LoVo (cell line): ENCODE data around the gene MRPL12.

ENCODE experiments used
- DNase-seq: peaks from one replicate; pipeline ENCODE4 v3.0.0-alpha.2; 2016; ENCODE audit warnings: low spot score

The MRPL12 gene

DNA sequence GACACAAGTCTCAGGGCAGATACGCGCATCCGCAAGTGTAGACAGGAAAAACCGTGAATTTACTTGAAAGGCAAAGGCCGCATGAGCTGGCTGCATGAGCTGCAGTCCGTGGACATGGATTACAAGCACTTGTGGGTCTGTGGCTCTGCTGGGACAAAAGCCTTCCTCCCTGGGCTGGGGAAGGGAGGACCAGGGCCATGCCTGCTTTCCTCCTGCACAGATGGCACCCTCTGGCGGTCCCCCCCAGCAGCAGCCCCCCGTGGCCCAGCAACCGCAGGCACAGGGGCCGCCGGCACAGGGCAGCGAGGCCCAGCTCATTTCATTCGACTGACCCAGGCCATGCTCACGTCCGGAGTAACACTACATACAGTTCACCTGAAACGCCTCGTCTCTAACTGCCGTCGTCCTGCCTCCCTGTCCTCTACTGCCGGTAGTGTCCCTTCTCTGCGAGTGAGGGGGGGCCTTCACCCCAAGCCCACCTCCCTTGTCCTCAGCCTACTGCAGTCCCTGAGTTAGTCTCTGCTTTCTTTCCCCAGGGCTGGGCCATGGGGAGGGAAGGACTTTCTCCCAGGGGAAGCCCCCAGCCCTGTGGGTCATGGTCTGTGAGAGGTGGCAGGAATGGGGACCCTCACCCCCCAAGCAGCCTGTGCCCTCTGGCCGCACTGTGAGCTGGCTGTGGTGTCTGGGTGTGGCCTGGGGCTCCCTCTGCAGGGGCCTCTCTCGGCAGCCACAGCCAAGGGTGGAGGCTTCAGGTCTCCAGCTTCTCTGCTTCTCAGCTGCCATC is 1.7 kb upstream of the MRPL12 start:
- DNase-seq = no peak

DNA sequence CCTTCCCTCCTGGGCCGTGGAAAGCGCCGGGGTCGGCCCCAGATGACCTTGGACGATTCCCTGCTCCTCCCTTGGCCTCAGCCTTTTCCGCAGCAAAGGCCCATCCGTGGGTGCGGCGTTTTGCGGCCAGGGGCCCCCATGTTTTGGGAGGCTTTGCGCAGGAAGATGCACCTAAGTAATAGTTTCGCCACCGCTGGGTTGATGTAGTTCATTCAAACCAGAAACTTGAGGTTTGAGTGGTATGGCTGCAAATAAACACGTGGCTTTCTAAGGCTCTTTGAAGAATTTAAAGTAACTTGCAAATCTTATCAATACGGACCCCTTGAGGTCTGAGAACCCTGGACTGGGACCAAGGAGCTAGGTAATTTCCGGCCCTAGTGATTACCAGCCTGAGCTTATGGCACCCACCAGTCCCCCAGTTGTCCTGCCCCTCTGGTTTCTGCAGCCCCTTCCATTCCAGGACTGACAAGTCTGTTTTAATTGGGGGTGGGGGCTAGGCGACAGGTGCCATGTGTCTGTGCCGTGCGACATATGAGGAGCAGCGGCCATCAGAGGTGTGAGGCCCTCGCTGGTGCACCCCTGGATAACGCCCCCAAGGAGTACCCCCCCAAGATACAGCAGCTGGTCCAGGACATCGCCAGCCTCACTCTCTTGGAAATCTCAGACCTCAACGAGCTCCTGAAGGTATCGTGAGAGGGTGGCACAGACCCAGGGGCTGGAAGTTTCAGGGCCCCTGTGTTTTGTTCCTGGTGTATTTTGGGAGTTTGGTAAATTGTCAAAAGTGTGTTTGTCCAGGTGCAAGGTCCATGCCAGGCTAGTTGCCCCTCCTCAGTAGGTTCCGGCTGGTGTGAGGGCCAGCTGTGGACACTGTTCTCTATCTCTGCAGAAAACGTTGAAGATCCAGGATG is 834 bp downstream of the MRPL12 start:
- no peak for DNase-seq

DNA sequence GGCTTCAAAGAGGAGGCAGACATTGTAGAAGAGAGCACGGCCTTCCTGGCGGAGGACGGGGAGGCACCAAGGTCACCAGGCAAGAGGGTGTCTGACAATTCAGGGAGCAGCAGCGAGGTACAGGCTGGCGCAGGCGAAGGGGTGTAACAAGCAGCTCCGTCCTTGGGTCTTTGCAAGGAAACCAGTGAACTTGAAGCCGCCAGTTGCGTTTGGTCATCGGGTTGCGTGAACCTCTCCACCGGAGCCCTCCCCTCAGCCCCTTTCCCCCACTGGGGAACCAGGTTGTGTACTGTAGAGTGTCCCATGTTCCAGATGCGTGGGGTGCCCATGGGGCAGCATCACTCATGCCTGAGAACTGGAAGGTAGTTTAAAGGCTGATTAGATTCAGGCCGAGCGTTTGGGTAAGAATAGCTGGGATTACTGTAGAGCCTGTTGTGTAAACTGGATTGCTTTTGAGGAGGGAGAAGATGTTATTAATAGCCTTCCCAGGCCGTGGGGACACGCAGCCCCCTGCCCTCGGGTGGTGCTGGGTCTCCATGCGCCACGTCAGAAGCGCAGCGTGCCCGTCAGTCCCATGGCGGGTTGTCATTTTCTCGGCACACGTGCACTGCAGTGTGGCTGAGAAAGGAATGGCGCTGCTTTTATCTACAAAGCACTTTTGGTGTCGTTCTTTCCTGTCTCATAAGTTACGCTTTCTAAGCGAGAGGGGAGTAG is 2.5 kb downstream of the MRPL12 start:
- DNase-seq = no peak

DNA sequence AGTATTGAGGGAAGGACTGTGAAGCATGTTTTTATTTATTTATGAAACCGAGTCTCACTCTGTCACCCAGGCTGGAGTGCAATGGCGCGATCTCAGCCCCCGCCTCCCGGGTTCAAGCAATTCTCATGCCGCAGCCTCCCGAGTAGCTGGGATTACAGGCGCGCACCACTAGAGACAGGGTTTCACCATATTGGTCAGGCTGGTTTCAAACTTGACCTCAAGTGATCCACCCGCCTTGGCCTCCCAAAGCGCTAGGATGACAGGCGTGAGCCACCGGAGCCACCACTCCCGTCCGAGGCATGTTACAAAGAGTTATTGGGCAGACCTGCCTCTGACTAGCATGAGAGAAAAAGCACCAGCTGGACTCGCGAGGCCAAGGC is 3.1 kb downstream of the MRPL12 start:
- no peak for DNase-seq

DNA sequence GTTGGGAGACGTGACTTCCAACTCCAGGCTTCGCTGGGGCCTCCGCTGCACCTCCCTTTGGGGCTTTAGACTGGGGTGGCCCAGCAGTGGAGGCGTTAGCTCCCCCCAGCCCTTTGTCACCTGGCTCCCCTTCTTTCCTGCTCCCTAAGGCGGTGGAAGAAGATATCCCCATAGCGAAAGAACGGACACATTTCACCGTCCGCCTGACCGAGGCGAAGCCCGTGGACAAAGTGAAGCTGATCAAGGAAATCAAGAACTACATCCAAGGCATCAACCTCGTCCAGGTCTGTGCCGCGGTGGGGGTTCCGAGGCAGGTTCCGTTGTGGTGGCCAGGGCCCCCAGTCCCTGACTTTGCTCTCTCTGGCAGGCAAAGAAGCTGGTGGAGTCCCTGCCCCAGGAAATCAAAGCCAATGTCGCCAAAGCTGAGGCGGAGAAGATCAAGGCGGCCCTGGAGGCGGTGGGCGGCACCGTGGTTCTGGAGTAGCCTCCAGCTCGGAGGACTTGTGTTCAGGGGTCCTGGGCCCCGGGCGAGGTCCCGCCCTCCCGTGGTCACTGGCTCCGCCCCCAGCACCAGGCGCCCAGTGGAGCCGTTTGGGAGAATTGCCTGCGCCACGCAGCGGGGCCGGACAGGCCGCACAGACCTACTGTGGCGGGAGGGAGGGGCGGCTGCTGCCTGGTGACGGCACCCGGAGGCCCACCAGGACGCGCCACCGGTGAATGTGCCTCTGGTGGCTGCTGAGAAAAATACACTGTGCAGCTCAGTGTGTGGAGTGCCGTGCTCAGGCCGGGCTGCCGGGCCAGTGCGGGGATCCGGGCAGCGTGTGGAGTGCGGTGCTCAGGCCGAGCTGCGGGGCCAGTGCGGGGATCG is 3.8 kb downstream of the MRPL12 start:
- no peak for DNase-seq

DNA sequence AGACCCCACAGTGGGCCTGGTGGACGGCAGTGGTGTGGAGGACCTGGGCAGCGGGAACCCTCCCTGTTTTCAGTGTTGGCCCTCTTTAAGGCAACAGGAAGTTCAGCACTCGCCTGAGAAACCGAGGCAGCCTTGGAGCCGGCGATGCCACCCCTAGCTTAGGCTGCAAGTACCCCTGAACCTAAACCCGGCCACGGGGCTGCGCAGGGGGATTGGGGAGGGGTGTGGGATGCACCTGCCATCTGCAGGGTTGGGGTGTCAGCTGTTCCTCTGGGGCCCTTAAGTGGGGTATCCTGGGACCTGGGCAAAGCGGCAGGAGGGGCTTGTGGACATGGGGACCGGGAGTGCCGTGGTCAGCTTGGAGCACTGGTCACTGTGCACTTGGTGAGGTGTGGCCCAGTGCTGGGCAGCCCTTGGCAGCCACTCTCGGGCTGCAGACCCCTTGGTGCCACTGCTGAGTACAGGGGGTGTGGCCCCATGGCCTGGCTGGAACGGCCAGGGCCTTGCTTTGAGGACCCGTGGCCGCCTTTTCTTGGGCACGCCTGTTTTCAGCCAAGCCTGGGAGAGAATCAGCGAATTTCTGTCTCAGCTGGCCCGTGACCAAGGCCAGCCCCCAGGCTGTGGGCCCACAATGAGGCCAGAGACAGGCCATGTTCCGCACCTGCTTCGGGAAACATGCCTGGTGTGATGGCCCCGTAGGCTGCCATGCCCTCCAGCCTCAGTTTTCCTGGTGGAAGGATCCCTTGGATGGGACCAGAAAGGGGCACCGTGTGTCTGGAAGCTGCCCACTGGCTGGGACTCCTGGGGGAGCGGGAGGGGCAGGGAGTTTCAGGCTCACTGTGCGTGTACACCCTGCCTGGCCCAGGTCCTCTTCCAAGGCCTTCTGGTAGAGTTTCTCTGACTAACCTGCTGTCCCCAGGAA is 4.8 kb downstream of the MRPL12 start:
- DNase-seq = no peak

DNA sequence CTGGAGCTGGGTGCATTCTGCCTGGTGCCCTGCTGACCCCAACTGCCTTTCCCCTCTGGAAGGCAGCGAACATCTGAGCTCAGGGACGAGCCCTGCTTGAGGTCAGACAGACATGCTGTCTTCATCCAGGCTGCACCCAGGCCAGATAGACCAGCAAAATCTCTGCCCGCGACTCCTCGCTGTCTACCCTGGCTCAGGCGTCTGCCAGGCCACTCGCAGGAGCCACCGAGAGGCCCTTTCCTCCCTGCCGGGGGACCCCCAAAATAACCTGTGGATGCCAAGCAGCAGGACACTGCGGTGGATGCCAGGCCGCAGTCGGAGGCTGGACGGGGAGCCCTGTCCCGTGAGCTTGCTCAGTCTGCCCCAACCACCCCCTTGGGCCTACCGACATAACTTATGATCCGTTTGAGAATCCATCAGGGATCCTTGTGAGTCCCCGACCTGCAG is 5.6 kb downstream of the MRPL12 start:
- DNase-seq = no peak

DNA sequence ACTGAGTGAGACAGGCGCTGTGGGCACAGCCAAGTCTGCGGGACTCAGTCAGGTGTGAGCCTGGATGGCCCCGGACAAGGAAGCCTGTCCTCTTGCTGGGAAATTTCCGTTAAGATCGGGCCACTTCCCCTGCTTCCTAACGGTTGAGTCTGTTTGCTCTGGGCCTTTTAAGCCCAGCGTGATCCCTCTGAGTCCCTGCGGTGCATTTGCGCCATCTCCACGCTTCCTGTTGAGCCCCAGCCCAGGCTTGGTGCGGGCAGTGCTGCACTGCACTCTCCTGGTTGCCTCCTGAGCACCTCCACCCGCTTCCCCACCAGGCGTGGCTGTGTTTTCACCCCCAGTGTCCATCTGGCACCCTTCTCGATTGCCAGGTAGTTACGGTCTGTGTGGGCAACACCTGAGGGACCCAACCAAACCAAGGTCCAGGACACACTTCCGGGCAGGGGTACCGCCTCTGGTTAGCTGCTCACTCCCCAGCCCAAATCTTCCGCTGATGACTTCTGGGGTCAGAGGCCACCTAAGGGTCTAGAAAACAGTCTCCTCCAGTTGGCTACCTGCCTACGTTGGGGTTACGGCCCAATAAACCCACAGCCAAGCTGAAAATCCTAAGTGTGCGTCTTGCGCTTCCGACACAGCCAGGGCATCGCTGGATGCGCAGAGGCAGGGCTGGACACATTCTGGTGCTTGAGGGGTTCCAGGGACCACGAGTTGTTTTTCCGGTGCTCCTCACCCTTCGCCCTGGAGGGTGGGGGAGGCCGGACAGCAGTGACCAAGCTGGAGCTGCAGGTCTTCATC is 7.5 kb downstream of the MRPL12 start:
- no peak for DNase-seq

DNA sequence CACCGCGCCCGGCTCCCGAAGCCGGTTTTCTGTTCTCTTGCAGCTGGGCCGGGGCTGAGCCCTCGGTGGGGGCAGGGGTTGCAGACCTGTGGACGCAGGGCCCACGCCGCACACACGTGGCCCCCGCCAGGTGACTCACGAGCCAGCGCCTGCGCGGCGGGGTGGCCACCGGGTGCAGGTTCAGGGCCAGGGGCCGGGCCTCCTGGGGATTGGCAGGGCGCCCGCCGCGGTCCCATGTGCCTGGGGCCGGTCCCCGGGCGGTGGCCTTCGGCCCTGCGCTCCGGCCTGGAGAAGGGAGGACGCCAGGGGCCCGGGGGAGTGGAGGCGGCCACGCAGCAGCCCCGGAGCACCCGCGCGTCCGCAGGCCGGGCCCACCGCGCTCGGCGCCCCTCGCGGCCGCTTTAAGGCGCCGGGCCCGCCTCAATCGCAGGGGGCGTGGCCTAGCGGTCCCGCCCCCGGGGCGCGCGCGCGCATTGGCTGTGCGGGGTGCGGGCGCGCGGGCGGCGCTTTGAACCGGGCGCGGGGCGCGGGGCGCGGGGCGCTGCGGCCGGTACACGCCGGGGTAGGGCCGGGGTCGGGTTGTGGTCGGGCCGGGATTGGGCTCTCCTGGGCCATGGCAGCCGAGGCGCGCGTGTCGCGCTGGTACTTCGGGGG is 8.8 kb downstream of the MRPL12 start, which contains the start of gene SLC25A10:
Gene SLC25A10, plus strand, starts transcription at position 471 of the 654 bp plus-strand sequence. Its CDS starts 143 bp downstream, at position 614.
- peak; percentile 87 for DNase-seq

DNA sequence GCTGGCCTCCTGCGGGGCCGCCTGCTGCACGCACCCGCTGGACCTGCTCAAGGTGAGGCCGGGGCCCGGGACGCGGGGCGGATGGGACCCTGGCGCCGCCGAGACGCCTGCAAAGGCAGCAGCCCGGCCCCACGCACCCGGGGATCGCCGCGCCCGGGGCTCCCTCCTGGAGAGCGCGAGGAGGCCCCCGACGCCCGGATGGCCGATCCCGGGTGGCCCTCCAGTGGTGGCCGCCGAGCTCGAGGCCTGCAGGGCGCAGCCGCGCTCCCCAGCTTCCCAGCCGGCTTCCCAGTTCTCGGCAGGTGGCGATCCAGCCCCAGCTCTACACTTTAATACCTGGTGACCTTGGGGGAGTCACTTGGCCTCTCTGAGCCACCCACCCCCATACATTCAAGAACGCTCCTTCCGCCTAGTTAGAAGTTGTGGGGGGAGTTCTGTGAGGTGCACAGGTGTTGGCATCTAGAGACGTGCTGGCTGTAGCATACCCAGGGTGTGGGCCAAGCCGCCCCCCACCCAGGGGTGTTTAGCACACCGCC is 9.4 kb downstream of the MRPL12 start:
- DNase-seq = peak; percentile 38

DNA sequence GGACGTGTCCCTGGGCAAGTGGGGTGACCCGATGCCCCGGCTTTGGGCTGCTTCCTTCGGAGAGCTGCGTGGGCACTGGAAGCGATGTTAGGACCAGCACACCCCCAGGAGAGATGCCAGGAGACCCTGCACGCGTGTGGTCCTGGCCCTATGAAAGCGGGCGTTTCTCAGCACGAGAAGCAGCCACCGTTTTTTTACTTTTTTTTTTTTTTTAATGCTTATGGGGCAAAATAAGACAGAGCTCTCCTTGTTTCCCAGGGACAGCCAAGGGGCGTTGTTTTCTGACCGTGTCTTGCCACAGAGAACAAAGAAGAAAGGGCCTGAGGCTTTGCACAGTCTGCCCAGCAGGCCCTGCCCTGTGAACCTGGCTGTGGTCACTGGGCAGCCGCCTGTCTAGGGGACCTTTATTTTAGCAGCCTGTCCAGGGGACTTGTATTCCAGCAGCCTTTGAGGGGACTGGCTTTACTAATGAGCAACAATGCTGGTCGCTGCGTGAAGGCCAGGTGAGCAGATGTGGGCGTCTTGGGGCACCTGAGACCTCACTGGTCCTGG is 9.9 kb downstream of the MRPL12 start:
- no peak for DNase-seq

DNA sequence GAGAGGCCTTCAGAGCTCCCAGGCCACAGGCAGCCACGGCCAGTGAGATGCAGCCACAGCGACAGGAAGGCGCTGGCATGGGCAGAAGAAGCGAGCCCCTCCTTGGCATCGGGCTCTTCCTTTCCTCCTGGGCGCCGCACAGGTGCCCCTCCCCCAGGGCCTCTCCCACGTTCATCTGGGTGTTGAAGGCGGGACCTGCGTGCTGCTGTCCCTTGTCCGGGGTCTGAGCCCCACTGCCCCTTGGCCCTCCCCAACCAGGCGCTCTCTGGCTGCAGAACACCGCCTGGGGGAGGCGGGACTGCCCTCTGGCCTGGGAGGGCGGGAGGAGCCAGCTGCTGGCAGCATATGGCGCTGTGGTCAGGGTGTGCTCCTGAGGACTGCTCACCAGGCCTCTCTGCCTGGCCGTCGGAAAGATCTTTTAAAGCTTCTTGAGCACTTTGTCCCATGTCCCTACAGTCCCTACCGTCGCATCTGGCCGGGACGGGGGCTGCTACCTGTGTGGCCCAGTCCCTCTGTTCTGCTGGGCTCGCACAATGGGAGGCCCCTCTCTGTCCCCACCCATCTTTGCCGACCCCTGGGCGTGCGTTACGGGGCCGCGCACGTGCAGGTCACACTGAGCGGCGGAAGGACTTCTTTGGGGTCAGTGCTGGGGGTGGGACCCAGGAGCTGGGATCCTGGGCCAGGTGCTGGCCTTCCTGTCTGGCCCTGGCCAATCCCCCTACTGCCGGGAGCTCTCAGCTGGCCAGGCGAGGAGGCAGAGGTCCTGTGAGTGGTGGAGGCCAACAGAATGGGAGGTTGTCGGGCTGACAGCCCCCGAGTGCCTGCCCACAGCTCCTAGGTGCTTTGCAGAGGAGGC is 10.6 kb downstream of the MRPL12 start:
- peak; percentile 34 for DNase-seq

DNA sequence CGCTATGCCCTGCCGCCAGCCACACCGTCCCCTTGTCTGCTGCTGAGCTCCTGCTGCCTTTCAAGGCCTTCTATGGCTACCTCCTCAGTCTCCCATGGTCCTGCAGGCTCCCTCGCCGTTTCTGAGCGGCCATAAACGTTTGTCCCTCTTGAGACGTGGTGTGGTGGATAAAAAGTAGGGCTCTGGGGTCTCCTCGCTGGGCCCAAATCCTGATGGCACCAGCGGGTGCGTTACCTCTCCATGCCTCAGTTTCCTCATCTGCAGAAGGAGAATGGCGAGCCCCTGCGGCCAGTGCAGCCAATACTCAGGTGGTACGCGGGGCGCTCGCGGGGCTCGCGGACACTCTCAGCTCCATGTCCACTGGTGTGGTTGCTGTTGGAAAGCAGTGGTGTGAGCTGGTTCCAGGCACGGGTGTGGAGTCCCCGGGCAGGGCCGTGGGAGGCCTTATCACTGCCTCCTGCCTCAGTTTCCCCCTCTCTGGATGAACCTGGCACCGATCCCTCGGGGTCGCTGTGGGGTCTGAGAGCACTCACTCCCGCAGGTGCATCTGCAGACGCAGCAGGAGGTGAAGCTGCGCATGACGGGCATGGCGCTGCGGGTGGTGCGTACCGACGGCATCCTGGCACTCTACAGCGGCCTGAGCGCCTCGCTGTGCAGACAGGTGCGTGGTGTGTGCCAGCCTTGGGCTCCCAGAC is 11.4 kb downstream of the MRPL12 start:
- no peak for DNase-seq

DNA sequence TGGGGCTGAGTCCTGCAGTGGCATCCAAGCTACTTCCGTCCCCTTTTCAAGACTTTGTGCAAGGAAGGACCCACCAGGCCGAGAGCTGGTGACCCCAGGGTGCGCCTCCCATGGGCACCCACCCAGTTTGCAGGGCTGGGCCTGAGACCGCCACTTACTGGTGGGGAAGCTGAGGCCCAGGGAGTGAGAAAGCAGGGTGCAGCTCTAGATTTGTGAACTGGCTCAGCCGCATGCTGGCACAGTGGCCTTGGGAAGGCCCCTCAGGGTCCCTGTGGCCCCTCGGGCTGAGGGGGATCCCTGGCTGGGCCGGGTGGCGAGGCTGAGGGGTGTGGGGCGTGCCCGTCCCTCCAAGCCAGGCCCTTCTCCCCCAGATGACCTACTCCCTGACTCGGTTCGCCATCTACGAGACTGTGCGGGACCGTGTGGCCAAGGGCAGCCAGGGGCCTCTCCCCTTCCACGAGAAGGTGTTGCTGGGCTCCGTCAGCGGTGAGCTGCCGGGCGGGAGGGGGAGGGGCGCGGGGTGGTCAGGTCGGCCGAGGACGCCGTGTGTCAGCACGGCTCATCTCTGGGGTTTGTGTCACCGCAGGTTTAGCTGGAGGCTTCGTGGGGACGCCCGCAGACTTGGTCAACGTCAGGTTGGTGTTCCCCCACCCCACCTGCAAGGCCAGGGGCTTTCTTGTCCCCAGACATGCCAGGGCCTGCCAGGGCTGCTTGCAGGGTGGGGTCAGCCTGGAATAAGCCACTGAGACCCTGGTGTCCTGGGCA is 12.1 kb downstream of the MRPL12 start:
- DNase-seq = no peak

DNA sequence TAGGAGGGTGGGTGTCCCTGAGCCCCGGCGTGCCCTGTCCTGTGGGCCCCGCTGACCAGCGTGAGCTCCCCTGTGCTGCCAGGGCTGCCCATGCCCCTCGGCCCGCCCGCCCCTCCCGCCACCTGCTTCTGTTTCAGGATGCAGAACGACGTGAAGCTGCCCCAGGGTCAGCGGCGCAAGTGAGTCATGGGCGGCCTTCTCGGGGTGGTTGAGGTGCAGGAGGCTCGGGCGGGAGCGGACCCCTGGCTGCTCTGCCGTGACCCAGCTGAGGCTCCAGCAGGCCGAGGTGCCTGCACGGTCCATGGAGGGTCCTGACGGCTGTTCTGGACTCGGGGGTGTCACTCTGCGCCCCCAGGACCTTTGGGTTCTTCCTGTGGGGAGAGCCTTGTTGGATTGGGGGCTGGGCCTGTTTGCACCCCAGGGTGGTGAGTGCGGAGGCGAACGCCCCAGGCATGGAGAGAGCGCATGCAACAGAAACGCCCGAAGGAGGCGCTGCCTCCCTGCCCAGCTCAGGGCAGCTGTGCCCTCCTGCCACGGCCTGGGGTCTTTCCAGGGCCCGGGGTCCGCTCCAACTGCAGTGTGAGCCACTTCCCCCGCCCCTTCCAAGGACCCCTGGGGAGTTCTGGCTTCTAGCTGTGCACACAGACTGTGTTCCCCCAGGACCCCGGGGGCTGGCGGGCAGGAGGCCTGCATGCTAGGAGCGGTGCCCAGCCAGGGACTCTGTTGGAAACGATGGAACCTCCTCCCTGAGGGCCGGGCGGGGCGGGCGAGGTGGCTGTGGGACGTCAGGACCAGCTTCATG is 12.9 kb downstream of the MRPL12 start:
- DNase-seq = no peak
